HCT116 (cell line): Measurements from ENCODE around the gene ELFN1. TPM values are rescaled to one million over a fixed set of nuclear protein-coding genes. Genes with fewer than 3 reads are reported as not detected.

ENCODE experiments used
- ATAC-seq: fragments of 200-7000 bp; cut with Tn5 transposase; 2 replicates; pipeline ENCODE4 v1.9.1; 2020; ENCODE audit warnings: mild to moderate bottlenecking, moderate library complexity
- BruUV-seq: library from RNA; stranded (reverse); fragments of 400-500 nt; replicated peaks from 2 replicates; lab custom pipeline; 2021; lab: Mats Ljungman, UMichigan
- CTCF ChIA-PET: fragments of 300-600 bp; sonication (Branson Sonifier 250); formaldehyde crosslinking; loops from one replicate; lab custom pipeline; 2021; ENCODE audit warnings: antibody characterized with exemption; lab: Charles Lee
- POLR2A ChIA-PET: fragments of 300-600, 350-600 bp; sonication (Branson Sonifier 250); formaldehyde crosslinking; loops from one replicate; lab custom pipeline; 2021; ENCODE audit warnings: antibody characterized with exemption; lab: Charles Lee
- RAD21 ChIA-PET, 2 experiments: fragments of 300-600 bp; sonication (Branson Sonifier 250); formaldehyde crosslinking; loops; one replicate each; lab custom pipeline; 2023; ENCODE audit warnings: low total read pairs in 2 of 2; ENCODE audit not compliant: uncharacterized antibody in 2 of 2, unreplicated experiment in 2 of 2, low non-redundant PET in 1 of 2; lab: Charles Lee
- DNase-seq: peaks from one replicate; pipeline ENCODE4 v3.0.0-alpha.2; 2010; ENCODE audit warnings: low read depth, low spot score
- H2AFZ ChIP-seq: fragments of 200-600 bp; shearing (Covaris generic), sonication (generic); 2 replicates; pipeline ENCODE4 v1.6.1; 2017; ENCODE audit warnings: low read depth, mixed run types, mixed read lengths, antibody characterized with exemption, low read length; ENCODE audit not compliant: poor library complexity, severe bottlenecking
- H3K27ac ChIP-seq: 2 replicates; pipeline ENCODE4 v1.5.1; 2012; ENCODE audit warnings: low read depth, low read length
- H3K27me3 ChIP-seq: fragments of 200-600 bp; sonication (generic); 2 replicates; pipeline ENCODE4 v1.6.1; 2016; ENCODE audit warnings: mixed run types, low read length, mixed read lengths; ENCODE audit not compliant: insufficient read depth
- H3K36me3 ChIP-seq, 2 experiments: fragments of 200-500 bp in 1 of 2; fragments of 200-600 bp in 1 of 2; sonication (Bioruptor generic) in 1 of 2; sonication (generic) in 1 of 2; 2 replicates each; pipeline versions ENCODE4 v1.5.1 to v1.6.1; 2014 to 2016; ENCODE audit warnings: low read length in 2 of 2, inconsistent platforms in 1 of 2, mixed read lengths in 1 of 2, mixed run types in 1 of 2; ENCODE audit not compliant: insufficient read depth in 2 of 2, control insufficient read depth in 1 of 2
- H3K4me1 ChIP-seq, 2 experiments: fragments of 200-600 bp in 1 of 2; sonication (generic) in 1 of 2; 2 replicates each; pipeline versions ENCODE4 v1.5.1 to v1.6.1; 2012 to 2017; ENCODE audit warnings: low read length in 2 of 2, inconsistent platforms in 1 of 2, mild to moderate bottlenecking in 1 of 2, mixed read lengths in 1 of 2, mixed run types in 1 of 2, moderate library complexity in 1 of 2; ENCODE audit not compliant: insufficient read depth in 2 of 2, control insufficient read depth in 1 of 2
- H3K4me2 ChIP-seq: fragments of 200-600 bp; sonication (generic); 2 replicates; pipeline ENCODE4 v1.6.1; 2017; ENCODE audit warnings: mixed run types, low read length, mixed read lengths
- H3K4me3 ChIP-seq, 2 experiments: fragments of 200-600 bp in 1 of 2; sonication (generic) in 1 of 2; replicated peaks in 1 of 2; 2 replicates each; pipeline ENCODE4 v1.5.1; 2011 to 2016; ENCODE audit warnings: low read length in 2 of 2, control low read depth in 1 of 2, low read depth in 1 of 2, mild to moderate bottlenecking in 1 of 2, mixed read lengths in 1 of 2, mixed run types in 1 of 2
- H3K79me2 ChIP-seq: fragments of 200-600 bp; sonication (generic); 2 replicates; pipeline ENCODE4 v1.6.1; 2017; ENCODE audit warnings: mild to moderate bottlenecking, mixed run types, low read length, moderate library complexity, mixed read lengths; ENCODE audit not compliant: insufficient read depth
- H3K9ac ChIP-seq: fragments of 200-600 bp; sonication (generic); 2 replicates; pipeline ENCODE4 v1.6.1; 2016; ENCODE audit warnings: low read length, mixed read lengths
- H3K9me2 ChIP-seq: fragments of 200-600 bp; sonication (generic), shearing (Covaris generic); 2 replicates; pipeline ENCODE4 v1.6.1; 2017; ENCODE audit warnings: mixed run types, mild to moderate bottlenecking, moderate library complexity; ENCODE audit not compliant: insufficient read depth
- H3K9me3 ChIP-seq, 2 experiments: fragments of 200-500 bp in 1 of 2; fragments of 200-600 bp in 1 of 2; sonication (Bioruptor generic) in 1 of 2; sonication (generic) in 1 of 2; 2 replicates each; pipeline ENCODE4 v1.6.1; 2014 to 2017; ENCODE audit warnings: low read length in 2 of 2, mixed read lengths in 2 of 2, inconsistent platforms in 1 of 2, low read depth in 1 of 2, mild to moderate bottlenecking in 1 of 2, mixed run types in 1 of 2, moderate library complexity in 1 of 2; ENCODE audit not compliant: control insufficient read depth in 1 of 2, insufficient read depth in 1 of 2
- H4K20me1 ChIP-seq: fragments of 200-600 bp; sonication (generic), shearing (Covaris generic); 2 replicates; pipeline ENCODE4 v1.6.1; 2017; ENCODE audit warnings: mixed run types, mild to moderate bottlenecking, moderate library complexity; ENCODE audit not compliant: insufficient read depth
- ATF3 ChIP-seq: IDR thresholded peaks from 2 replicates; pipeline ENCODE4 v1.6.1; 2012
- CBX3 ChIP-seq: IDR thresholded peaks from 2 replicates; pipeline ENCODE4 v1.6.1; 2012; ENCODE audit warnings: low read depth
- CTCF ChIP-seq, 3 experiments: fragments of 200-600 bp in 1 of 3; sonication (generic) in 1 of 3; IDR thresholded peaks in 2 of 3; conservative IDR thresholded peaks in 1 of 3; 2 replicates each; pipeline ENCODE4 v1.5.1; 2012 to 2017; ENCODE audit warnings: low read depth in 2 of 3, low read length in 2 of 3, antibody characterized with exemption in 1 of 3, borderline replicate concordance in 1 of 3, control low read depth in 1 of 3, mild to moderate bottlenecking in 1 of 3, mixed read lengths in 1 of 3, mixed run types in 1 of 3, moderate library complexity in 1 of 3; ENCODE audit not compliant: insufficient read depth in 1 of 3
- EGR1 ChIP-seq: IDR thresholded peaks from 2 replicates; pipeline ENCODE4 v1.6.1; 2012; ENCODE audit warnings: low read depth
- EZH2 ChIP-seq: fragments of 200-600 bp; sonication (generic); IDR thresholded peaks from 2 replicates; pipeline ENCODE4 v1.6.1; 2017; ENCODE audit warnings: antibody characterized with exemption, mixed run types
- FOSL1 ChIP-seq: IDR thresholded peaks from 2 replicates; pipeline ENCODE4 v1.6.1; 2012; ENCODE audit warnings: low read depth
- JUND ChIP-seq: IDR thresholded peaks from 2 replicates; pipeline ENCODE4 v1.6.1; 2012
- POLR2A ChIP-seq: IDR thresholded peaks from 2 replicates; pipeline ENCODE4 v1.7.0; 2011; ENCODE audit warnings: borderline replicate concordance; ENCODE audit not compliant: insufficient read depth, insufficient read length; ENCODE audit errors: extremely low read depth
- POLR2AphosphoS5 ChIP-seq: IDR thresholded peaks from 2 replicates; pipeline ENCODE4 v1.6.1; 2011; ENCODE audit warnings: mild to moderate bottlenecking, low read depth, low read length, moderate library complexity
- REST ChIP-seq: IDR thresholded peaks from 2 replicates; pipeline ENCODE4 v1.6.1; 2012; ENCODE audit warnings: low read depth
- SIN3A ChIP-seq: IDR thresholded peaks from 2 replicates; pipeline ENCODE4 v1.6.1; 2012; ENCODE audit warnings: low read depth
- SP1 ChIP-seq: IDR thresholded peaks from 2 replicates; pipeline ENCODE4 v1.6.1; 2012; ENCODE audit warnings: low read depth
- SRF ChIP-seq: IDR thresholded peaks from 2 replicates; pipeline ENCODE4 v1.6.1; 2012; ENCODE audit warnings: low read depth
- TCF7L2 ChIP-seq: IDR thresholded peaks from 2 replicates; pipeline ENCODE4 v1.7.0; 2011; ENCODE audit warnings: borderline replicate concordance, inconsistent platforms; ENCODE audit not compliant: insufficient read depth, insufficient read length; ENCODE audit errors: extremely low read depth
- YY1 ChIP-seq: IDR thresholded peaks from 2 replicates; pipeline ENCODE4 v1.6.1; 2011; ENCODE audit warnings: low read length, low read depth, moderate library complexity, mild to moderate bottlenecking; ENCODE audit not compliant: insufficient replicate concordance; ENCODE audit errors: extremely low read depth
- ZFX ChIP-seq: fragments of 450-650 bp; IDR thresholded peaks from 2 replicates; pipeline ENCODE4 v1.6.1; 2017
- ZNF274 ChIP-seq: fragments of 200-500 bp; sonication (Bioruptor generic); IDR thresholded peaks from 2 replicates; pipeline ENCODE4 v1.6.1; 2014; ENCODE audit warnings: mild to moderate bottlenecking, low read depth, low read length, inconsistent platforms
- intact Hi-C: fragments of 100-400 bp; cut with micrococcal nuclease; formaldehyde crosslinking; loops from 2 replicates; pipeline ENCODE4 v1.10.0; 2022
- total RNA-seq: library from RNA; stranded (reverse); gene quantifications from one replicate; pipeline ENCODE4 v1.2.1, GENCODE V29; 2021; ENCODE audit not compliant: unreplicated experiment
- TF ChIP-seq, protein P1 (sequence below): IDR thresholded peaks from 2 replicates; pipeline ENCODE4 v1.6.1; 2011; ENCODE audit warnings: mild to moderate bottlenecking, low read length, moderate library complexity; ENCODE audit not compliant: insufficient replicate concordance; ENCODE audit errors: extremely low read depth
- TF ChIP-seq, protein P2 (sequence below): IDR thresholded peaks from 2 replicates; pipeline ENCODE4 v1.6.1; 2012

Gene ELFN1
- total RNA-seq, 1 experiment from 2014 or later: 4.4 TPM

GRCh38 chr7:1703441-1703840 is 33.4 kb downstream of the ELFN1 start:
- DNase-seq (no peak), ATAC-seq (no peak)
- H3K9me2 ChIP-seq: no peaks in the 10 kb centered on the region
- H3K9me3 ChIP-seq: no peaks in the 10 kb centered on the region
- H3K4me3 ChIP-seq: no peak overlapping the region
- POLR2A ChIA-PET: no interaction called here
- intact Hi-C loops: no loop called here
- CTCF ChIA-PET: no interaction called here
- no peak overlapping the region for H2AFZ ChIP-seq
- H3K27ac ChIP-seq: no peak overlapping the region
- H3K27me3 ChIP-seq: no peaks in the 10 kb centered on the region
- RAD21 ChIA-PET: no interaction called here
- no peak overlapping the region for H3K9ac ChIP-seq
- no peak overlapping the region for H3K4me2 ChIP-seq
- H3K4me1 ChIP-seq: no peaks in the 10 kb centered on the region
- no peaks in the 10 kb centered on the region for H3K36me3 ChIP-seq
- no peaks in the 10 kb centered on the region for H3K79me2 ChIP-seq
- H4K20me1 ChIP-seq: no peaks in the 10 kb centered on the region
- TF ChIP-seq TCF7L2 (no peak), ATF3 (no peak), POLR2A (no peak), SRF (no peak), SP1 (no peak), CTCF (IDR thresholded peaks at IDR 0.05 in 2 of 3, conservative IDR thresholded peaks at IDR 0.05 in 1 of 3; ENCODE audit: borderline replicate concordance in 1 of 3, insufficient read depth in 1 of 3, low read depth in 2 of 3, low read length in 2 of 3) (no peak), YY1 (no peak), EGR1 (no peak), ZNF274 (no peak), EZH2 (no peak), POLR2AphosphoS5 (no peak), CBX3 (no peak), FOSL1 (no peak), SIN3A (no peak), ZFX (no peak), JUND (no peak), REST (no peak)
- TF ChIP-seq, protein P1, sequence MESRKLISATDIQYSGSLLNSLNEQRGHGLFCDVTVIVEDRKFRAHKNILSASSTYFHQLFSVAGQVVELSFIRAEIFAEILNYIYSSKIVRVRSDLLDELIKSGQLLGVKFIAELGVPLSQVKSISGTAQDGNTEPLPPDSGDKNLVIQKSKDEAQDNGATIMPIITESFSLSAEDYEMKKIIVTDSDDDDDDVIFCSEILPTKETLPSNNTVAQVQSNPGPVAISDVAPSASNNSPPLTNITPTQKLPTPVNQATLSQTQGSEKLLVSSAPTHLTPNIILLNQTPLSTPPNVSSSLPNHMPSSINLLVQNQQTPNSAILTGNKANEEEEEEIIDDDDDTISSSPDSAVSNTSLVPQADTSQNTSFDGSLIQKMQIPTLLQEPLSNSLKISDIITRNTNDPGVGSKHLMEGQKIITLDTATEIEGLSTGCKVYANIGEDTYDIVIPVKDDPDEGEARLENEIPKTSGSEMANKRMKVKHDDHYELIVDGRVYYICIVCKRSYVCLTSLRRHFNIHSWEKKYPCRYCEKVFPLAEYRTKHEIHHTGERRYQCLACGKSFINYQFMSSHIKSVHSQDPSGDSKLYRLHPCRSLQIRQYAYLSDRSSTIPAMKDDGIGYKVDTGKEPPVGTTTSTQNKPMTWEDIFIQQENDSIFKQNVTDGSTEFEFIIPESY: no peak
- TF ChIP-seq, protein P2, sequence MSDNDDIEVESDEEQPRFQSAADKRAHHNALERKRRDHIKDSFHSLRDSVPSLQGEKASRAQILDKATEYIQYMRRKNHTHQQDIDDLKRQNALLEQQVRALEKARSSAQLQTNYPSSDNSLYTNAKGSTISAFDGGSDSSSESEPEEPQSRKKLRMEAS: no peak
- BruUV-seq: no TSS peak
